OCI-LY1 (cell line): ENCODE measurements around the gene ANKRD33B.

Source experiments
- CTCF ChIP-seq: fragments of 200-600 bp; sonication (generic), shearing (Covaris generic); IDR thresholded peaks from 2 replicates; pipeline ENCODE4 v1.5.1; 2017; ENCODE audit warnings: mild to moderate bottlenecking, antibody characterized with exemption, low read length, moderate library complexity, mixed read lengths
- EZH2 ChIP-seq: fragments of 200-600 bp; sonication (generic), shearing (Covaris generic); IDR thresholded peaks from 2 replicates; pipeline ENCODE4 v1.8.0; 2017; ENCODE audit warnings: borderline replicate concordance, mixed run types, mild to moderate bottlenecking, antibody characterized with exemption, low read length, moderate library complexity, mixed read lengths

GRCh38 chr5:10536511-10536910, 27.4 kb upstream of the ANKRD33B start:
- TF ChIP-seq CTCF (no peak), EZH2 (no peak)
